ENCODE data around the gene ACOT4. TPM values are rescaled to one million over a fixed set of nuclear protein-coding genes. Genes with fewer than 3 reads are reported as not detected.
"Not testable (repeated sequence)": the region's sequence is repeated elsewhere in the genome, so short reads cannot be mapped to it uniquely, and the experiment has no call there.

Gene ACOT4
- total and polyA plus RNA-seq, 4 donors = 2.5 to 12.9 (median 10.8) TPM

- Histone ChIP-seq H3K36me3 (ENCODE audit: control insufficient read depth in 4 of 4, insufficient read depth in 3 of 4, low read depth in 1 of 4, low read length in 3 of 4) (no peaks in the 10 kb centered on the region), H3K9me3 (ENCODE audit: control insufficient read depth in 4 of 4, low read length in 3 of 4) (no peaks in the 10 kb centered on the region), H3K9ac (ENCODE audit: low read depth in 1 of 2, low read length in 2 of 2) (no peak overlapping the region), H3K4me1 (ENCODE audit: control insufficient read depth in 4 of 4, insufficient read depth in 4 of 4, low read length in 3 of 4) (peaks cover 0 to 3% (median 2%) of the 10 kb centered on the region in 4 donors), H3K27ac (ENCODE audit: low read depth in 1 of 2, low read length in 2 of 2) (no peak overlapping the region), H3K27me3 (ENCODE audit: control insufficient read depth in 4 of 4, insufficient read depth in 4 of 4, low read length in 3 of 4) (no peaks in the 10 kb centered on the region), H3K4me3 (ENCODE audit: low read depth in 1 of 3, low read length in 3 of 3) (no peak overlapping the region)
- 85% methylated on average over 4 of the region's 4 CpGs for WGBS
- TF ChIP-seq FOXA2 (IDR thresholded peaks at IDR 0.05) (no peak), SP1 (IDR thresholded peaks at IDR 0.05) (no peak), EGR1 (IDR thresholded peaks at IDR 0.05; ENCODE audit: low read depth in 2 of 2) (no peak), RXRA (IDR thresholded peaks at IDR 0.05) (no peak), ATF3 (IDR thresholded peaks at IDR 0.05) (no peak), NR2F2 (IDR thresholded peaks at IDR 0.05) (no peak), REST (IDR thresholded peaks at IDR 0.05) (no peak), TAF1 (conservative IDR thresholded peaks at IDR 0.05) (no peak), FOXA1 (IDR thresholded peaks at IDR 0.05) (no peak), ZBTB33 (IDR thresholded peaks at IDR 0.05) (no peak), GABPA (IDR thresholded peaks at IDR 0.05 in 1 of 2, conservative IDR thresholded peaks at IDR 0.05 in 1 of 2) (no peak), YY1 (IDR thresholded peaks at IDR 0.05) (no peak), HNF4G (IDR thresholded peaks at IDR 0.05) (no peak), RAD21 (IDR thresholded peaks at IDR 0.05) (no peak), JUND (IDR thresholded peaks at IDR 0.05) (no peak), HNF4A (conservative IDR thresholded peaks at IDR 0.05) (no peak)
- TF ChIP-seq, protein P1, sequence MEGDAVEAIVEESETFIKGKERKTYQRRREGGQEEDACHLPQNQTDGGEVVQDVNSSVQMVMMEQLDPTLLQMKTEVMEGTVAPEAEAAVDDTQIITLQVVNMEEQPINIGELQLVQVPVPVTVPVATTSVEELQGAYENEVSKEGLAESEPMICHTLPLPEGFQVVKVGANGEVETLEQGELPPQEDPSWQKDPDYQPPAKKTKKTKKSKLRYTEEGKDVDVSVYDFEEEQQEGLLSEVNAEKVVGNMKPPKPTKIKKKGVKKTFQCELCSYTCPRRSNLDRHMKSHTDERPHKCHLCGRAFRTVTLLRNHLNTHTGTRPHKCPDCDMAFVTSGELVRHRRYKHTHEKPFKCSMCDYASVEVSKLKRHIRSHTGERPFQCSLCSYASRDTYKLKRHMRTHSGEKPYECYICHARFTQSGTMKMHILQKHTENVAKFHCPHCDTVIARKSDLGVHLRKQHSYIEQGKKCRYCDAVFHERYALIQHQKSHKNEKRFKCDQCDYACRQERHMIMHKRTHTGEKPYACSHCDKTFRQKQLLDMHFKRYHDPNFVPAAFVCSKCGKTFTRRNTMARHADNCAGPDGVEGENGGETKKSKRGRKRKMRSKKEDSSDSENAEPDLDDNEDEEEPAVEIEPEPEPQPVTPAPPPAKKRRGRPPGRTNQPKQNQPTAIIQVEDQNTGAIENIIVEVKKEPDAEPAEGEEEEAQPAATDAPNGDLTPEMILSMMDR (IDR thresholded peaks at IDR 0.05; ENCODE audit: low read depth, low read length, missing input control) = no peak
- TF ChIP-seq, protein P2, sequence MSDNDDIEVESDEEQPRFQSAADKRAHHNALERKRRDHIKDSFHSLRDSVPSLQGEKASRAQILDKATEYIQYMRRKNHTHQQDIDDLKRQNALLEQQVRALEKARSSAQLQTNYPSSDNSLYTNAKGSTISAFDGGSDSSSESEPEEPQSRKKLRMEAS (IDR thresholded peaks at IDR 0.05) = no peak
- DNase-seq (ENCODE audit: low spot score) = no peak
Observed at GRCh38 chr14:73589116-73589515, 2.6 kb upstream of the ACOT4 start.

DNA sequence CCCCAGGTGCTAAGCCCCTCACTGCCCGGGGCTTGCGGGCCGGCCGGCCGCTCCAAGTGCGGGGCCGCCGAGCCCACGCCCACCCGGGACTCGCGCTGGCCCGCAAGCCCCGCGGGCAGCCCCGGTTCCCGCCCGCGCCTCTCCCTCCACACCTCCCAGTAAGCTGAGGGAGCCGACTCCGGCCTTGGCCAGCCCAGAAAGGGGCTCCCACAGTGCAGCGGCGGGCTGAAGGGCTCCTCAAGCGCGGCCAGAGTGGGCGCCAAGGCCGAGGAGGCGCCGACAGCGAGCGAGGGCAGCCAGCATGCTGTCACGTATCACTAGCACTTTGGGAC, 1.0 kb upstream of the ACOT4 start:
- 98% methylated on average over 32 of the region's 32 CpGs for WGBS
- H3K4me1 ChIP-seq (ENCODE audit: control insufficient read depth in 4 of 4, insufficient read depth in 4 of 4, low read length in 3 of 4); H3K36me3 ChIP-seq (ENCODE audit: control insufficient read depth in 4 of 4, insufficient read depth in 3 of 4, low read depth in 1 of 4, low read length in 3 of 4); H3K27me3 ChIP-seq (ENCODE audit: control insufficient read depth in 4 of 4, insufficient read depth in 4 of 4, low read length in 3 of 4); DNase-seq (ENCODE audit: low spot score); H3K4me3 ChIP-seq (ENCODE audit: low read depth in 1 of 3, low read length in 3 of 3); H3K9me3 ChIP-seq (ENCODE audit: control insufficient read depth in 4 of 4, low read length in 3 of 4); H3K9ac ChIP-seq (ENCODE audit: low read depth in 1 of 2, low read length in 2 of 2); H3K27ac ChIP-seq (ENCODE audit: low read depth in 1 of 2, low read length in 2 of 2): not testable (repeated sequence)

All from liver (tissue), 9 donors.